ENCODE data around the gene SEPTIN12.
"Not testable (repeated sequence)": the region's sequence is repeated elsewhere in the genome, so short reads cannot be mapped to it uniquely, and the experiment has no call there.

The SEPTIN12 gene

DNA sequence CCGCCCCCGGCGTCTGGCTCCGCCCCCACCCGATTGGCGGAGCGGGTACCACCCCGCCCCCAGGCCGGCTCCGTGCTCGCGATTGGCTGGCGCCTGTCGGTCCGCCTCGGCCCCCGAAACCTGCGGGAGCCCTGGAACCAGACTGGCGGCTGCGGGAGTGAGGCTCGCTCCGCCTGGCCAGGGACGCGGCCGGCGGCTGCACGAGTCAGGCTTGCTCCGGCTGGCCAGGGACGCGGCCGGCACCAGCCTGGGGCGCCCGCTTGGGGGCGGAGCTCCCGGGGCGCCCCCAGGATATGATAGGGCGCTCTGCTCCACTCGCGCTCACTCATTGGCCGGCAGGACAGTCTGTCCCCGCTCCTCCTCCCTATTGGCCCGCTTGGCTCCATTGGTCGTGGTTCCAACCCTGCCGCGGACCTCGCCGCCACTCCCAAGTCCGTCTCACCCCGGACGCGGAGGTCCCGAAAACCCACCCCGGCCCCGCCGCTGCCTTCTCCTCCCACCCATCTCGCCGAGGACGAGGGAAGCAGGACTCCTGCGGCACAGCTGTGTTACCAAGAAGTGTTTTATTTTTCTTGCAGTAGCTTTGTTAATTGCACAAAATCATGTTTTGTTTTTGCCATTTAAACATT is 14.6 kb upstream of the SEPTIN12 start:
- DNase-seq, result peak; percentile 92

DNA sequence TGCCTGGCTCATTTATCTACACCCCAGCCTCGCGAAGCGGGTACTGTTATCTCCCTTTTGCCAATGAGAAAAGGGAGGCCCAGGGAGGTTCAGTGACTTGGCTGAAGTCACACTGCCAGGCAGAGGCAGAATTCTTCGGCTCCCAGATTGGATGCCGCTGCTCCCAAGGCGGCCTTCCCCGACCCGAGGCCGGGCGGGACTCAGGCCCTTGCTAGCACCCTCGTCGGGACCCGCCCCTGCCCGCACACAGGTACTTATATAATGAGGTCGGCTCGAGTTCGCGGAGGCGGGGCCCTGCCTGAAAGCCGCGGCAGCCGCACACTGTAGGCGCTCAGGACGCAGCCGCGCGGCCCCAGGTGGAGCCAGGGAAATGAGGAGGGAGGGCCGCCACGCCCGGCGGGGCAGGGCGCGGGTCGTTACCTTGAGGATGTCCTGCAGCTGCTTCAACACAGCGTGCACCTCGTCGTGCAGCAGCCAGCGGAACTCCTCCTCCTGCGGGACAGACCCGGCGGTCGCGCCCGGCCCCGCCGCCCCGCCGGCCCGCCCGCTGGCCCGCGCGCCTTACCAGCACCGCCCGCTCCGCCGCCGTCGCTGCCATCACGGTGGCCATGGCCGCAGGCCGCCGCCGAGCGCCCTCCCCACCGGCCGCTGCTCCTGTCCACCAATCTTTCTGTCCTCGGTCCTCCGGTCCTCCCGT is 14.0 kb upstream of the SEPTIN12 start, which contains the start of gene ROGDI:
TSS of gene ROGDI (minus strand) at position 672 of the 697 bp plus-strand sequence. CDS start at position 610, 62 bp downstream.
- peak; percentile 11 for DNase-seq

GRCh38 chr16:4801051-4801961 is 13.2 kb upstream of the SEPTIN12 start:
- no peak for DNase-seq

GRCh38 chr16:4800290-4801041 is 12.3 kb upstream of the SEPTIN12 start:
- no peak for DNase-seq

DNA sequence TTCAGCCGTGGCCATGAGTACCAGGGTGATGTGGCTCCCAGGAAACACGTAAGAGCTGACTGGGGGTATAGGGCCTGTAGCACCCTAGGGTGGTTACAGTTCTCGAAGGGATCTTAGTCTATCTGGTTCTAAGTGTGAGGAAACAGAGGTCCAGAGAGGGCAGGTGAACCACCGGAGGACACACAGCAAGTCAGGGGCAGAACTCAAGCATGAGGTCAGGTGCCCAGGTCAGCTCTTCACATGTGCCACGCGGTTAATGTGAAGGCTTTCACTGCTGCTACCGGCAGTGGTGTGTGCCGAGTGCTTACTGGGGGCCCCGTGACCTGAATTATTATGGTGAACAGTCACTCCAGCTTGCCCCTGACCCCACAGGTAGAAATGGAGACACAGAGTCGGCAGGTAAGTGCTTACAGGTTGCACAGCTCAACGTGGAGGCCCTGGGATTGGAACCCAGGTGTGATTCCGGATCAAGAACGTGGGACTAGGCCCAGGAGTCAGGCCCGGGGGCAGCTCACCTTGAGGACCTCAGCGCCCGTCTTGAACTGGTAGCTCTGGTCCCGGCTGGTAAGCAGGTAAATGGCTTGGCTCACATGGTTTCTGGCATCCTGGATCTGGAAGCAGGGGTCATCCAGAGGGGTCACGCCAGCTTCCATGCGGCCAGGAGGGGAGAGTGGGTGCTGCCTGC is 11.2 kb upstream of the SEPTIN12 start:
- DNase-seq, result no peak

DNA sequence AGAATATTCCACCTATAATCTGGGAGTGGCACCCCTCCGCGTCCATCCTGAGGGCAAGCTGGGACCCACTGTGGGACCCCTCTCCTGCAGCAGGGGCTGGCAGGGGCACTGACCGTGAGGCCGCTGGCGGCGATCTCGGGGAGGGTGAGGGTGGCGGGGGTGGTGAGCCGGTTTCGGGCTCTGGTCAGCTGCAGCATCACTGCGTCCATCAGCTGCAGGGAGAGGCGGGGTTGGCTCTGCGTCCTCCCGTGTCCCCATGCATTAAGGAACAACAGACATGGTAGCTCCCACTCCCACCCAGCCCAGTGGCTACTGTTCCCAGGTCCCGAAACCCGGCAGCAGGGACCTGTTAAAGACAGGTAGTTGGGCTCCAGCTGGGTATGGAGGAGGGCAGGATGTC is 10.3 kb upstream of the SEPTIN12 start:
- DNase-seq, result no peak

- DNase-seq, result no peak
These were observed 9.7 kb upstream of the SEPTIN12 start for GRCh38 chr16:4797805-4798252.

DNA sequence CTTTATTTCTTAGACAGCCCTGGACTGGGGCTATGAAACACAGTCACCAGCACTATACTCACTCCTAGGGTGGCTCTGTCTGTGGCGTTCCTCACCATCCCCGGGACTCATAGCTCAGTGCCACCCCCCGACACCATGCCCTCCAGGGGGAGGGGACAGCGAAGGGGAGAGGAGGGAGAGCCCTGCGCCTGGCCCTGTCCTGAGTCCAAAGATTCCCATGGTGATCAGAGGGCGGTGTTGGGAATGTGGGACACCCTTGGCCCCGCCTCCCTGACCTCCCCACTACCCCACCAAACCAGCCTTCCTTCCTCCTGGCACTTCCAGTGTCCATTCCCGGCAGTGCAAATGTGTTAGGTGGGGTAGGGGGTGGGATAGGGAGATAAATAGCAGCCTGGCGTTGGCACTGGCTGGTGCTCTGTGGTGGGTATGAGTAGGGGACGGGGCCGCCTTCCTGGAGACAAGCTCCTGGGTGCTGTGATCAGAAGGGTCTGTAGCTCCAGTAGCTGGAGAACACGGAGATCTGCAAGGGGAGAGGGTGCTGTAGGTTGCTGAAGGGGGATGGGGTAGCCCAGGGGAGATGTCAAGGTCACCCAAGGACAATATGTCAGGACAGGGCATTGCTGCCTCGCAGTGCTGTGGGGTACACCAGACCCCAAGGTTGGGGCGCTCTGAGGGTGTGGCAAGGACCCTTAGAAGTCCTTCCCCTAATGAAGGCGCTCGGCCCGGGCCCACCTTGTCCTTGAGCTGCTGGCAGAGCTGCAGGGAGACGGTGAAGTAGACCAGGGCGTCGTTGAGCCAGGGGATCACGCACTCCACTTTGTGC is 9.0 kb upstream of the SEPTIN12 start:
- DNase-seq, result no peak

GRCh38 chr16:4795828-4796572 is 7.9 kb upstream of the SEPTIN12 start:
- DNase-seq, result no peak

GRCh38 chr16:4795181-4795827 is 7.2 kb upstream of the SEPTIN12 start, which contains the start of gene SMIM22:
Gene SMIM22 (plus strand): TSS chr16:4795369. CDS start chr16:4795735, 366 bp downstream.
- no peak for DNase-seq

- no peak for DNase-seq
These were observed 4.9 kb upstream of the SEPTIN12 start for GRCh38 chr16:4792951-4793513.

DNA sequence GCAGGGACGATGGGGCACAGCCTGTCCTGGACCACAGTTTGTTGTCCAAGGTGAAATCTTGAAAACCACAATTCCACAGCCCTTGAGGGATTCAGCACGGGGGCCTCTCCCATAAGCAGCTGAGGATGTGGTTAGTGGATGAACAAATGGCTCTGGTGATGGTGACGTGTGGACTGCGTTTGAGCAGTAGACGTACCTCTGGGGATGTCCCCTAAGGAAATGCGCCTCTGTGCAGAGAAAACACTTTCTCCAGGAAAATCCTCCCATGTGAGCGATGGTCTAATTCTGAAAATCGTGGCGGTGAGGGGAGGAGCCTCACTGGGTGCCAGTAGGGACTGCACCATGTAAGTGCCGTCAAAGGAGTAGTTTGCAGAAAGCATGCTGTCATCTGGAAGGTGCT is 2.7 kb upstream of the SEPTIN12 start:
- DNase-seq, result no peak

GRCh38 chr16:4790261-4790660 is 2.1 kb upstream of the SEPTIN12 start:
- DNase-seq, result no peak

- DNase-seq, result no peak
These were observed 765 bp upstream of the SEPTIN12 start for GRCh38 chr16:4788910-4789309.

GRCh38 chr16:4788489-4788889 is 344 bp upstream of the SEPTIN12 start:
- DNase-seq, result no peak

- no peak for DNase-seq
These were observed 1.1 kb downstream of the SEPTIN12 start for GRCh38 chr16:4787068-4787467.

DNA sequence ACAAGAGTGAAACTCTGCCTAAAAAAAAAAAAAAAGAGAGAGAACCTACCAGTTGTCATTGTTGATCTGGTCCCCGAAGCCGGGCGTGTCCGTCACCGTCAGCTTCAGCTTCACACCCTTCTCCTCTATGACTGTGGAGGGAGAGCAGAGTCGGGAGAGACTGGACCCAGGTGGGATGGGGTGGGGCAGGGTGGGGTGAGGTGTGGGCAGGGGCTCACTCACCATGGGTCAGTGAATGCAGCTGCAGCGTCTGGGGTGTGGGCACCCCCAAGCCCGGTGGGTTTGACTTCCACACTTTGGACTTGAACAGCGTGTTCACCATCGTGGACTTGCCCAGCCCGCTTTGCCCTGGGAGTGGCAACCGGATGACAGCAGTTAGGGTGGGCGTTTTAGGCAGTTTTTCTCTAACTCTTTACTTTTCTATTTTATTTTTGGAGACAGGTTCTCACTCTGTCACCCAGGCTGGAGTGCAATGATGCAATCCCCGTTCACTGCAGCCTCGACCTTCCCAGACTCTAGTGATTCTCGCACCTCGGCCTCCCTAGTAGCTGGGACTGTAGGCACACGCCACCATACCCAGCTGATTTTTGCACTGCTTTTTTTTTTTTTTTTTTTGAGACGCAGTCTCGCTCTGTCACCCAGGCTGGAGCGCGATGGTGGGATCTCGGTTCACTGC is 2.2 kb downstream of the SEPTIN12 start:
- DNase-seq, result no peak

DNA sequence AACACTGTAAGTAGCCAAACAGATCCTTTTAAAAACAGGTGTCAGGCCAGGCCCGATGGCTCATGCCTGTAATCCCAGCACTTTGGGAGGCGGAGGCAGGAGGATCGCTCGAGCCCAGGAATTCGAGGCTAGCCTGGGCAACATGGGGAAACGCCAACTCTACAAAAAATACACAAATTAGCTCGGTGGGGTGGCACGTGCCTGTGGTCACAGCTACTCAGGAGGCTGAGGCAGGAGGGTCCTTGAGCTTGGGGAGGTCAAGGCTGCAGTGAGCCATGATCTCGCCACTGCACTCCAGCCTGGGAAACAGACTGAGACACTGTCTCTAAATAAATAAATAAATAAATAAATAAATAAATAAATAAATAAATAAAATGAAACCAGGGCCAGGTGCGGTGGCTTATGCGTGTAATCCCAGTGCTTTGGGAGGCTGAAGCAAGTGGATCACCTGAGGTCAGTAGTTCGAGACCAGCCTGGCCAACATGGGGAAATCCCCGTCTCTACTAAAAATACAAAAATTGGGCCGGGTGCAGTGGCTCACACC is 3.6 kb downstream of the SEPTIN12 start:
- DNase-seq, result not testable (repeated sequence)

- no peak for DNase-seq
These were observed 4.2 kb downstream of the SEPTIN12 start for GRCh38 chr16:4783951-4784336.

All from fibroblast of upper back skin (primary cell).